ENCODE results near the gene BCKDHA.

DNA sequence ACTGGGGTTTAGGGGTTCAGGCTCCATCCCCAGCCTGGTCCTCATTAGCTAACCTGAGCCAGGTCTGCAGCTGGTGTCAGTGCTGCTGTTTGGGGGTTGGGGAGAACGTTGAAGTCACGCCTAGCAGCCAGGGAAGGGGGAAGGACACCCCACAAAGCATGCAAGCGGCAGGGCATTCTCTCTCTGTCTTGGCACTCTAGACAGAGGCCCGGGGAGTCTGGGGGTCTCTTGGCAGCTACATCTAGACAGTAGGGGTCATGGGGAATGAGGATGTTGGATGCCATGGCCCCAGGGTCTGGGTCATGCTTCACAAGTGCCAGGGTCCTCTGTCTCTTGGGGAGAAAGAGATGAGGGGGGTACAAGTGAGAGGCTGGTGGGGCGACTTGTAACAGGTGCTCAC, 48.0 kb downstream of the BCKDHA start:
- TF ChIP-seq, protein P1, sequence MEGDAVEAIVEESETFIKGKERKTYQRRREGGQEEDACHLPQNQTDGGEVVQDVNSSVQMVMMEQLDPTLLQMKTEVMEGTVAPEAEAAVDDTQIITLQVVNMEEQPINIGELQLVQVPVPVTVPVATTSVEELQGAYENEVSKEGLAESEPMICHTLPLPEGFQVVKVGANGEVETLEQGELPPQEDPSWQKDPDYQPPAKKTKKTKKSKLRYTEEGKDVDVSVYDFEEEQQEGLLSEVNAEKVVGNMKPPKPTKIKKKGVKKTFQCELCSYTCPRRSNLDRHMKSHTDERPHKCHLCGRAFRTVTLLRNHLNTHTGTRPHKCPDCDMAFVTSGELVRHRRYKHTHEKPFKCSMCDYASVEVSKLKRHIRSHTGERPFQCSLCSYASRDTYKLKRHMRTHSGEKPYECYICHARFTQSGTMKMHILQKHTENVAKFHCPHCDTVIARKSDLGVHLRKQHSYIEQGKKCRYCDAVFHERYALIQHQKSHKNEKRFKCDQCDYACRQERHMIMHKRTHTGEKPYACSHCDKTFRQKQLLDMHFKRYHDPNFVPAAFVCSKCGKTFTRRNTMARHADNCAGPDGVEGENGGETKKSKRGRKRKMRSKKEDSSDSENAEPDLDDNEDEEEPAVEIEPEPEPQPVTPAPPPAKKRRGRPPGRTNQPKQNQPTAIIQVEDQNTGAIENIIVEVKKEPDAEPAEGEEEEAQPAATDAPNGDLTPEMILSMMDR (IDR thresholded peaks at IDR 0.05) = no peak
- TF ChIP-seq POLR2A (IDR thresholded peaks at IDR 0.05; ENCODE audit: low read depth) (no peak), EP300 (IDR thresholded peaks at IDR 0.05) (no peak)

All from esophagus muscularis mucosa (tissue), 4 donors.